KMS-11 (cell line): ENCODE measurements around the gene AIFM1.
A peak's percentile ranks its signal among the peaks of the same experiment; 100 is the strongest.
"Not testable (repeated sequence)": the region's sequence is repeated elsewhere in the genome, so short reads cannot be mapped to it uniquely, and the experiment has no call there.

ENCODE experiments used
- H2AFZ ChIP-seq: fragments of 200-600 bp; sonication (generic); 2 replicates; pipeline ENCODE4 v1.6.1; 2016; ENCODE audit warnings: antibody characterized with exemption, mixed run types, low read depth
- H3K27ac ChIP-seq: fragments of 200-600 bp; sonication (generic); 2 replicates; pipeline ENCODE4 v1.6.1; 2016; ENCODE audit warnings: mild to moderate bottlenecking, mixed run types
- H3K27me3 ChIP-seq: fragments of 200-600 bp; sonication (generic); 2 replicates; pipeline ENCODE4 v1.6.1; 2017; ENCODE audit warnings: mild to moderate bottlenecking, low read depth, mixed run types, moderate library complexity; ENCODE audit not compliant: insufficient read depth
- H3K36me3 ChIP-seq: fragments of 200-600 bp; sonication (generic); 2 replicates; pipeline ENCODE4 v1.6.1; 2017; ENCODE audit warnings: mild to moderate bottlenecking, mixed run types; ENCODE audit not compliant: insufficient read depth
- H3K4me1 ChIP-seq: fragments of 200-600 bp; sonication (generic); 2 replicates; pipeline ENCODE4 v1.6.1; 2016; ENCODE audit warnings: mild to moderate bottlenecking, low read depth, mixed run types; ENCODE audit not compliant: poor library complexity, severe bottlenecking
- H3K4me2 ChIP-seq: fragments of 200-600 bp; sonication (generic); 2 replicates; pipeline ENCODE4 v1.7.0; 2016; ENCODE audit warnings: mild to moderate bottlenecking, mixed run types
- H3K4me3 ChIP-seq: fragments of 200-600 bp; sonication (generic); IDR thresholded peaks from 2 replicates; pipeline ENCODE4 v1.6.1; 2017; ENCODE audit warnings: low read depth, low read length, mixed read lengths; ENCODE audit not compliant: insufficient read depth
- H3K79me2 ChIP-seq: fragments of 200-600 bp; sonication (generic); 2 replicates; pipeline ENCODE4 v1.6.1; 2016; ENCODE audit warnings: low read depth, mixed run types; ENCODE audit not compliant: insufficient read depth
- H3K9ac ChIP-seq: fragments of 200-600 bp; sonication (generic); 2 replicates; pipeline ENCODE4 v1.6.1; 2016; ENCODE audit warnings: mild to moderate bottlenecking, mixed run types
- H4K20me1 ChIP-seq: fragments of 200-600 bp; sonication (generic); 2 replicates; pipeline ENCODE4 v1.6.1; 2016; ENCODE audit warnings: mild to moderate bottlenecking, mixed run types; ENCODE audit not compliant: insufficient read depth
- CTCF ChIP-seq: fragments of 200-600 bp; sonication (generic); conservative IDR thresholded peaks from 2 replicates; pipeline ENCODE4 v1.6.1; 2017; ENCODE audit warnings: low read depth, mild to moderate bottlenecking, antibody characterized with exemption, low read length, moderate library complexity, mixed read lengths

AIFM1 gene

GRCh38 chrX:130120321-130120731, 45.3 kb downstream of the AIFM1 start:
- Histone ChIP-seq H3K9ac (peak overlapping the region; percentile 85), H4K20me1 (no peaks in the 10 kb centered on the region), H3K4me1 (peaks cover 27% of the 10 kb centered on the region), H3K36me3 (no peaks in the 10 kb centered on the region), H3K79me2 (no peaks in the 10 kb centered on the region), H3K4me2 (peak overlapping the region; percentile 82), H3K4me3 (no peak overlapping the region), H2AFZ (peak overlapping the region; percentile 71), H3K27me3 (no peaks in the 10 kb centered on the region), H3K27ac (0 out of 2 replicates have a peak overlapping the region, but pooled peaks have one; percentile 68)
- no peak for TF ChIP-seq CTCF

- Histone ChIP-seq H3K4me2 (no peak overlapping the region), H4K20me1 (no peaks in the 10 kb centered on the region), H3K27me3 (no peaks in the 10 kb centered on the region), H3K4me3 (no peak overlapping the region), H3K36me3 (no peaks in the 10 kb centered on the region), H2AFZ (no peak overlapping the region), H3K79me2 (no peaks in the 10 kb centered on the region), H3K27ac (no peak overlapping the region), H3K9ac (no peak overlapping the region), H3K4me1 (peaks cover 37% of the 10 kb centered on the region)
- no peak for TF ChIP-seq CTCF
These were observed 46.2 kb downstream of the AIFM1 start for GRCh38 chrX:130119312-130119898.

- no peak overlapping the region; the same call in 1 of the 2 replicates for H3K4me2 ChIP-seq
- no peaks in the 10 kb centered on the region for H3K79me2 ChIP-seq
- H3K36me3 ChIP-seq: no peaks in the 10 kb centered on the region
- no peak for TF ChIP-seq CTCF
- H3K4me1 ChIP-seq: peaks cover 44% of the 10 kb centered on the region
- no peak overlapping the region for H2AFZ ChIP-seq
- no peaks in the 10 kb centered on the region for H3K27me3 ChIP-seq
- H3K27ac ChIP-seq: no peak overlapping the region
- no peaks in the 10 kb centered on the region for H4K20me1 ChIP-seq
- H3K4me3 ChIP-seq: no peak overlapping the region
- H3K9ac ChIP-seq: no peak overlapping the region
These were observed 47.0 kb downstream of the AIFM1 start for GRCh38 chrX:130118441-130119311.

GRCh38 chrX:130117166-130117565, 48.5 kb downstream of the AIFM1 start:
- Histone ChIP-seq H4K20me1 (no peaks in the 10 kb centered on the region), H3K27me3 (no peaks in the 10 kb centered on the region), H2AFZ (no peak overlapping the region), H3K79me2 (no peaks in the 10 kb centered on the region), H3K4me3 (no peak overlapping the region), H3K4me1 (peaks cover 47% of the 10 kb centered on the region), H3K36me3 (no peaks in the 10 kb centered on the region), H3K4me2 (no peak overlapping the region), H3K9ac (no peak overlapping the region), H3K27ac (no peak overlapping the region)
- TF ChIP-seq CTCF: no peak

- H4K20me1 ChIP-seq, H3K27ac ChIP-seq, H3K9ac ChIP-seq, H3K4me2 ChIP-seq, H3K4me3 ChIP-seq, H3K36me3 ChIP-seq, H2AFZ ChIP-seq, H3K27me3 ChIP-seq, H3K79me2 ChIP-seq: not testable (repeated sequence)
- peaks cover 38% of the 10 kb centered on the region for H3K4me1 ChIP-seq
These were observed 50.3 kb downstream of the AIFM1 start for GRCh38 chrX:130115119-130115885.
